Inflammatory macrophage (primary cell): ENCODE data around the gene HM13.
"Not testable (repeated sequence)": the region's sequence is repeated elsewhere in the genome, so short reads cannot be mapped to it uniquely, and the experiment has no call there.

Experiments
- DNase-seq, 2 donors: peaks; one replicate each; pipeline ENCODE4 v3.0.0-alpha.2; 2020 to 2022

Gene HM13

DNA sequence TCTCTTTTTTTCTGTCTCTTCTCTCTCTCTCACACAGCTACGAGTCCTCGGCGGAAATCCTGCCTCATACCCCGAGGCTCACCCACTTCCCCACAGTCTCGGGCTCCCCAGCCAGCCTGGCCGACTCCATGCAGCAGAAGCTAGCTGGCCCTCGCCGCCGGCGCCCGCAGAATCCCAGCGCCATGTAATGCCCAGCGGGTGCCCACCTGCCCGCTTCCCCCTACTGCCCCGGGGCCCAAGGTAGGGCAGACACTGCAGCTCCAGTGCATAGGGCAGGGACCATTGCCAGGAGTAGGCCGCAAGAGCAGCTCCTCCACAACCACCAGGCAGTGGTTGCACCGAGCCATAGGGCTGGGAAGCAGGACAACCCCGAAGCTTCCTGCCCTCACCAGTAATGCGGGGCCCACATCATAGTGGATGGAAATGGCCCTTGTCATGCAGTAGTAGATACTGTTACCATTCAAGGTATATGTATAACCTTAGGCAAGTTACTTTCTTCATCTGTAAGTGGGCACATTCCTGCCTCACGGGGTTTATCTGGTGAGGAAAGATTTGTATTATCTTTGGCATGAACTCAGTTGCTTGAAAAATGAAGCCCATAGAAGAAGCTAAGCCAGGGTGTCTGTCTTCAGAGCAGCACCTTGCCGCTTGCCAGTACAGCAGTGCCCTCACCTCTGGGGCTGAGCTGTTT, 53.9 kb downstream of the HM13 start:
- DNase-seq, result no peak

DNA sequence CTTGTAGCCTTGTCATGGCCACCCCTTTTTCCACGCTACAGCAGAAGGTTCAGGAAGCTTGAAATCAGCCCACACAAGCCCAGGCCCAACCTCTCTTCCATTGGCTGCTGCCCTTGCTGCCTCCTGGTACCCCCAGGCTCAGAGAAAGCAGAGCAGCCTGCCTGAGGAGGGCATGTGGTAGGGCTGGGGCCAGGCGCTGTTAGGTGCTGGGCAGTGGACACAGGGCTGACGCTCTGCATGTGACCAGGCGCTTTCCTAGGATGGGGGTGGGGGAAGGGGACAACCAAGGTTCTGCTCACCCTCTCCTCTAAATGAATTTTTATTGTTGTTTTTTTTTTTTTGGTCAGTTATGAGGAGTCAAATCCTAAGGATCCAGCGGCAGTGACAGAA, 54.5 kb downstream of the HM13 start:
- DNase-seq, result no peak

DNA sequence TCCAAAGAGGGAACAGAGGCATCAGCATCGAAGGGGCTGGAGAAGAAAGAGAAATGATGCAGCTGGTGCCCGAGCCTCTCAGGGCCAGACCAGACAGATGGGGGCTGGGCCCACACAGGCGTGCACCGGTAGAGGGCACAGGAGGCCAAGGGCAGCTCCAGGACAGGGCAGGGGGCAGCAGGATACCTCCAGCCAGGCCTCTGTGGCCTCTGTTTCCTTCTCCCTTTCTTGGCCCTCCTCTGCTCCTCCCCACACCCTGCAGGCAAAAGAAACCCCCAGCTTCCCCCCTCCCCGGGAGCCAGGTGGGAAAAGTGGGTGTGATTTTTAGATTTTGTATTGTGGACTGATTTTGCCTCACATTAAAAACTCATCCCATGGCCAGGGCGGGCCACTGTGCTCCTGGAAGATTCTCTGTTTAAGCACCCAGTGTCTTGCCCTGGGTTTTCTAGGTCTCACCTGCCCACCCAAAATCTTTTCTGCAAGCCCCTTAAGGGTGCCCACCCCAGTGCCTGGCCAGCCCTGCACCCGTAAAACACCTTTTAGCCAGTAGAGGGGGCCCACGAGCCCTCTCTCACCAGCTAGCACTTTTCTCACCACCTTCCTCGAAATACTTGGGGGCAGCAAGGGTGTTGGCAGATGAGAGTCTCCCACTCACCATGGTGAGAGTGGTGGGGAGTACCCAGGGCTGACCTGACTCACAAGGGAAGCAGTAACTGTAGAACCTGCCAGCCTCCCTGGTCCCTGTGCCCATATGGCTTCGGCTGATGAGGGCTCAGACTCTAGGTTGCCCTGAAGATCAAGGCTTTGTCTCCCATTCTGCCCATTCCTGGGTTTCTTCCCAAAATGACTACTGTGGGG, 55.1 kb downstream of the HM13 start:
- DNase-seq, result peak in 1 of 2 donors; percentile 32

DNA sequence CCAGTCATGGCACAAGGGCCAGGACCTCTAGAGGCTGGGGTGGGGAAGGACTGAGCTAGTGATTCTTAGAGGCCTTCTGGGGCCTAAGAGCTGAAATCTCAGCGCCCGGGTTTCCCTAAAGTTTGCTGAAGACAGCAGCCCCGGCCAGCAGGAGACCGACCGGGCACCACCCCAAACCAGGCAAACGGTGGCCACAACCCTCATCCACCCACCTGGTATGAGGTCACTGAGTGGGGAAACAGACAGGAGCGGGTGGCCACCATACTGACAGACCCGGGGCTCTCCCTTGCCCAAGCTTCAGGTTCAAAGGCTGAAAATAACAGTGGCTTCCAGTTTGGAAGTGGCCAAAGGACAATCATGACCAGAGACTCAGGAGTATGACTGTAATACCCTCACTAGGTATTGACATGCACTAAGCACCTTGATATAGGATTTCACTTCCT, 55.8 kb downstream of the HM13 start:
- DNase-seq, result peak; percentile 24 to 57

DNA sequence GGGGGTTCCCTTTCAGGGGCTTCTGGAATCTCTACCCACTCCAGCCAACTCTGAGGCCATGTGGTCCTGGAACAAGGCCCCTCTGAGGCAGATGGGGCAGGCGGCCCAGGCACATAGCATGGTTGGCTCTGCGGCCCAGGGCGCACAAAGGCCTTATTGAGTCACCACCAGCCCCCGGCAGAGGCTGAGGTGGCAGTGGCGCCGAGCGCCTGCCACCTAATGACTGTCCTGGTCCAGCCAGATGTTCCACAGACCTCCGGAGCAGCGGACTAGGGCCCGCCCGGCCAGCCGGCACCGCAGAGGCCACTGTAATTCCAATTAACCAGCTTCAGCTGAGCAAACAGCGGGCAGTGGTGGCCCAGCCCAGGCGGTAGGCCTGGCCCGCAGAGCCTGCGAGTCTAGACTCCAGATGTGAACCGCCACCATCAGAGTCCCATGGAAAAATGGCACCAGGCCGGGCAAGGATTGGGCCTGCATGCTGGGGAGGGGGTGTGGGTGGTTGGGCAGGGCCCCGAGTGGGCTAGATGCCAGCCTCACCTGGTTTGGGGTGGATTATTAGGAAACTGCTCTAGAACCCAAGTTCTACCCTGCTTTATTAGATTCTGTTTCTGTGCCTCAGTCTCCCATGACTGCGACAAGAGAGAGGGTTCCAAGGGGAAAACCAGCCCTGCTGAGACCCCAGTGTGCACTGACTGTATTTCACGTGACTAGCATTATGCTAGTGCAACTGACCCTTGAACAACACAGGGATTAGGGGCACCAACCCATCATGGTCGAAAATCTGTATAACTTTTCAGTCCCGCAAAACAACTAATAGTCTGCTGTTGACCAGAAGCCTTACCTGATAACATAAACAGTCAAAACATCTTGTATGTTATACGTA, 56.7 kb downstream of the HM13 start:
- DNase-seq, result no peak

DNA sequence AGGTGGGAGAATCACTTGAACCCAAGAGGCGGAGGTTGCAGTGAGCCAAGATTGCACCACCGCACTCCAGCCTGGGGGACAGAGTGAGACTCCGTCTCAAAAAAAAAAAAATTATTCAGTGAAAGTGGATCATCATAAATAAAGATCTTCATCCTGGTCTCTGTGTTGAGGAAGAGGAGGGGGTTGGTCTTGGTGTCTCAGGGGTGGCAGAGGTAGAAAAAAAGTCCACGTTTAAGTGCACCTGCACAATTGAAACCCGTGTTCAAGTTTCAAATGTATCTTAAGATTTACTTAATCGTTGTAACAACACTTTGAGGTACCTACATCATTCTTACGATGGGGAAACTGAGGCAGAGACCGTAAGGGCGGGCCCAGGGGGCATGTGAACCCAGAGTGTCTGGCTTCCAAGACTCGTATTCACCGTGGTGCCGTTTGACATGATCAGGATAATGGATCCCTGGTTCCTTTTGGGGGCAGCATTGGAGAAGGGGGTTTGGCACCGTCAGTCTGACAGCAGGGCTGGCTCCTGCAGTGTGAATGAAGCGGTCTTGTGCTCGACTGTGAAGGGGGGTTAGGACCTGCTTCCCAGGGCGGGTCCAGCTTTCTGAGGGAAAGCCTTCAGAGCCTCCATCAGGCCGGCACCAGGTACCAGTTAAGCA, 57.9 kb downstream of the HM13 start:
- no peak for DNase-seq

DNA sequence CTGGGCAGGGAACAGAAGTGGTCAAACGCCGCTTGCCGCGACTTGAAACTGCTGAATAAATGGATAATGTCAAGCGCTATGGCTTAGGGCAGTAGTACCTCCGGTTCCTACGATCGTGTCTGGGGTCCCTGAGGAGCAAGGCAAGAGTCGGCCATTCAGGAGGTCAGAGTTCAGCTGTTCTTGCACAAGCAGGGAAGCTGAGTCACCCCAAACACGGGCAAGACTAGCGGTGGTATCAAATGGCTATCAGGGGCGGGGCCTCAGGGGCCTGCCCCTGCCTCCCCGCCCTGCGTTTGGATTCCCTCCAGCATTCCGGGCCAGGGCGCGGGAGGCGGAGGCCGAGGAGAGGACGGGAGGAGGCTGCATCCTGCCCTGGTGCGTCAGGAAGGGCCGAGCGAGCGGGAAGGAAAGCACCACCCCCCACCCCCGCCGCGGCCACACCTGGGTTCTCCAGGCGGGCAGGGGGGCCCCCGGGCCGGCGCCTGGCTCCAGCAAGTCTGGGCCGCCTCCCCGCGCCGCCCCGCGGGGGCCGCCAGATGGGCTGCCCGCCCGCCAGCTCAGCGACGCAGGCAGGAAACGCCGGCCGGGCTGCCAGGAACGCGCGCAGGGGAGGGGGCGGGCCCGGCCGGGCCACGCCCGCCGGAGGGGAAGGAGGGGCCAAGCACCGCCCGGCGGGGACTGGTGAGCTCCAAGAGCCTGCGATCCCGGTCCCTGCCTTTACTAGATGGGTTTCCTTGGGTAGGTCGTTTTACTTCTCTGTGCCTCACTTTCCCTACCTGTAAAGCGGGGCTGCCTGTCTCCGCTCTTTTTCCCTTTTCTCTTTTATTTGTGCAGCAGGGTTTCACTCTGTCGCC, 58.7 kb downstream of the HM13 start:
- peak; percentile 93 to 96 for DNase-seq

DNA sequence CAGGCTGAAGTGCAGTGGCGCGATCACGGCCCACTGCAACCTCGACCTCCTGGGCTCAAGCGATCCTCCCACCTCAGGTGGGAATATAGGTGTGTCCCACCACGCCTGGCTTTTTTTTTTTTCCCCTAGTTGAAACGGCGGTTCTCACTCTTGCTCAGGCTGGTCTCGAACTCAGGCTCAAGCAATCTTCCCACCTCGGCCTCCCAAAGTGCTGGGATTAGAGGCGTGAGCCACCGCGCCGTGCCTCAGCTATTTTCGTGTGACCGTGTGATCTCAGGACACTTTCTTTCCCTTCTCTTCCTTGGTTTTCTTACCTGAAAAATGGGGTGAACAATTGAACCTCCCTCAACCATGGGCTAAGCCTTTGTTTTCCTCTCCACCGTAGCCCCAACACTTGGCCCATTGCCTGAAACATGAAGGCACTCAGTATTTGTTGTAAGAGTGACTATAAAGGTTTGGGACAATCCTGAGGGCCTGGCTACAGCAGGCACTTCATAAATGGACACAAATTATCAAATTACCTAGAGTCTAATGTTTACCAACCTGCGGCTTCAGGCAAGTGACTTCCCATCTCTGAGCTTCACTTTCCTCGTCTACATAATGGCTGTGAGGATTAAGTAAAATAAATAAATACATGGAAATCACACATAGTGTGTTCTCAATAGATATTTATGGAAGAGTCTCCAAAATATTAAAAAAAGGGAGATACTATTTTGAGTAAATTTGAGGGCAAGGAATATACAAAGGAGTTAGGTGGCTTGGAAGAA, 59.5 kb downstream of the HM13 start:
- DNase-seq, result peak in 1 of 2 donors; percentile 9

DNA sequence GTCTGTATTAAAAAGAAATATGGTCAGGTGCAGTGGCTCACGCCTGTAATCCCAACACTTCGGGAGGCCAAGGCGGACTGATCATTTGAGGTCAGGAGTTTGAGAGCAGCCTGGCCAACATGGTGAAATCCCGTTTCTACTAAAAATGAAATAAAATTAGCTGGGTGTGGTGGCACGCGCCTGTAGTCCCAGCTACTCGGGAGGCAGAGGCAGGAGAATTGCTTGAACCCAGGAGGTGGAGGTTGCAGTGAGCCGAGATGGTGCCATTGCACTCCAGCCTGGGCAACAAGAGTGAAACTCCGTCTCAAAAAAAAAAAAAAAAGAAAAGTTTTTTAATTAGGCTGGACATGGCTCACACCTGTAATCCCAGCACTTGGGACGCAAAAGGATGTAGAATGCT, 60.7 kb downstream of the HM13 start:
- not testable (repeated sequence) for DNase-seq

DNA sequence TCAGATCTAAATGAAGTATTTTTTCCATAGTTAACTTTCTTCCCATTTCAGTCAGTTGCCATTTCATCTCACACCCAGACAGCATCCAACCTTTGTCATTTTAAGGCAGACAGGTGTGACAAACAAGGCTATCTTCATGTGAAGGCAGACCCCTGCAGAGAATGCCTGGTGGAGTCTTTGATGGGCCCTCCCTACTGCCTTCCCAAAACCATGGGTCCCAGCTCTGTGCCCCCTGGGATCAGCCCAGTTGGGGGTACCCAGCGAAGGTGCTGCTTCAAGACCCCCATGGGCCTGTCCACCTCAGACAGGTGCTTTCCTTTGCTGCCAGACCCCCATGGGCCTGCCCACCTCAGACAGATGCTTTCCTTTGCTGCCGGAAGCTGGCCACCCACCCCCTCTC, 62.5 kb downstream of the HM13 start:
- no peak for DNase-seq

DNA sequence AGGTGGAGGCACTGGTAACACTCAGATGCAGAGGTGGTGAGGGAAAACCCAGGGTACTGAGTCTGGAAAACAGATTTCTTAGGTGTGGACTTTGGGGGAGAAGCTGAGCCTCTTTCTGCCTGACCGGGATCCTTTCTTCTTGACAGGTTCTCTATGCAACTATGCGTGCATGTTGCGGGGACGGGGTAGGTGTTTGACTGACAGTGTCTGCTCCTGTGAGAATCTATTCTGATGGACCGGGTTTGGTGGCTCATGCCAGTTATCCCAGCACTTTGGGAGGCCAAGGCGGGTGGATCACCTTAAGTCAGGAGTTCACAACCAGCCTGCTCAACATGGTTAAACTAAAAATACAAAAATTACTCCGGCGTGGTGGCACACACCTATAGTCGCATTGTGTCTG, 63.0 kb downstream of the HM13 start:
- DNase-seq, result no peak

DNA sequence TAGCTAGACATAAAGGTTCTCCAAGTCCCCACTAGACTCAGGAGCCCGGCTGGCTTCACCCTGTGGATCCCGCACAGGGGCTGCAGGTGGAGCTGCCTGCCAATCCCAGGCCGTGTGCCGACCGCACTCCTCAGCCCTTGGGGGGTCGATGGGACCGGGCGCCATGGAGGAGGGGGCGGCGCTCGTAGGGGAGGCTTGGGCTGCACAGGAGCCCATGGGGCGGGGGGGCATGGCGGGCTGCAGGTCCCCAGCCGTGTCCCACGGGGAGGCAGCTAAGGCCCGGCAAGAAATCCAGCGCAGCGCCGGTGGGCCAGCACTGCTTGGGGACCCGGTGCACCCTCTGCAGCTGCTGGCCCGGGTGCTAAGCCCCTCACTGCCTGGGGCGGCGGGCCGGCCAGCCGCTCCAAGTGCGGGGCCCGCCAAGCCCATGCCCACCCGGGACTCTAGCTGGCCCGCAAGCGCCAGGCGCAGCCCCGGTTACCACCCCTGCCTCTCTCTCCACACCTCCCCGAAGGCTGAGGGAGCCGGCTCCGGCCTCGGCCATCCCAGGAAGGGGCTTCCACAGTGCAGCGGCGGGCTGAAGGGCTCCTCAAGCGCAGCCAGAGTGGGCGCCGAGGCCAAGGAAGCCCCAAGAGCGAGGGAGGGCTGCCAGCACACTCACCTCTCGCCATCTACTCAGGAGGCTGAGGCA, 64.4 kb downstream of the HM13 start:
- DNase-seq, result no peak

DNA sequence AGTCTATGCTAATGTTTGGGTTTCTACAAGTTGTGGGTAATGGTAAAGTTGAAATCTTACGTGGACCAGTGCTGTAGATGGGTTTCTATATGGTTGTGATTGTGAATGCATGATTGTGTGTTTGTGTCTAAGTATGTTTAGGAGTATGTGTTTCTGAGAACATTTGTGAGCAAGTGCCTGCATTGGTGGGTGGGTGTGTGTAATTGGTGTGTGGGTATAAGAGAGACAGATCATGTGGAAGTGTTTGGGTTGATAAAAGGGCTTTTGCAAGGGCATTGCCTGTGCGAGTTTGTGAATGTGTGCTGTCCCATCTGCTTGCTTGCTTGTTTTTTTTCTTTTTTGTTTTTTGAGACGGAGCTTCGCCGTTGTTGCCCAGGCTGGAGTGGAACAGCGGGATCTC, 65.0 kb downstream of the HM13 start:
- DNase-seq, result no peak

DNA sequence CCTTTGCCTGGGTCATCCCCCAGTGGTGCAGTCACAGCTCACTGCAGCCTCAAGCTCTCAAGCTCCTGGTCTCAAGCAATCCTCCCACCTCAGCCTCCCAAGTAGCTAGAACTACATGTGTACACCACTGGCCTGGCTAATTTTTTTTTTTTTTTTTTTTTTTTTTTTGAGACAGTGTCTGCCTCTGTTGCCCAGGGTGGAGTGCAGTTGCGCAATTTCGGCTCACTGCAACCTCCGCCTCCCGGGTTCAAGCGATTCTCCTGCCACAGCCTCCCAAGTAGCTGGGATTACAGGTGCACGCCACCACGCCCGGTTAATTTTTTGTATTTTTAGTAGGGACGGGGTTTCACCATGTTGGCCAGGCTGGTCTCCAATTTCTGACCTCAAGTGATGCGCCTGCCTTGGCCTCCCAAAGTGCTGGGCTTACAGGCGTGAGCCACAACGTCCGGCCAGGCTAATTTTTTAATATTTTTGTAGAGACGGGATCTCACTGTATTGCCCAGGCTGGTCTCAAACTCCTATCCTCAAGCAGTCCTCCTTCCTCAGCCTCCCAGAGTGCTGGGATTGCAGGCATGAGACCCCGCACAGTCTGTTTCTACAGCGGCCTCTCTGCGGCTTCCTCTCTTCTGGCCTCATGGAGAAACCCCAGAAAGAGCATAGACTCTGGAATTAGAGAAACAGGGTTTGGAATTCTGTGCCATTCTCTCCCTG, 65.9 kb downstream of the HM13 start:
- DNase-seq, result not testable (repeated sequence)

DNA sequence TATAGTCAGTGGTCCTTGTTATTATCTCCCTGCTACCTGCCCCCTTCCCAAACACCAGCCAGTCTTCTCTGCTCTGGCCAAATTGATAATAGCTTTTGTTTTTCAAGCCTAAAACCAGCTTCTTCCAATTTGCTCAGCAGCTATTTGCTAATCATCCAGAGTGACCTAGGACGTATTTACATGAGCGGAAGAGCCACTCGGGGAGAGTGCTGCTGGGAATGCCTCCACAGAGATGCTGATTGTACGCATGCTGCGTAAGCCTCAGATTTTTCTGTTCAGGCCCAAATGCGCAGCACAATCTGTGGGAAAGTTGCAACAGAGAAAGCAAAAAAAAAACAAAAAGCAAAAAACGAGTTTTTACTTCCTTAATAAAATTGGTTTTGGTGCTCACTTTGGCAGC, 66.5 kb downstream of the HM13 start:
- no peak for DNase-seq

DNA sequence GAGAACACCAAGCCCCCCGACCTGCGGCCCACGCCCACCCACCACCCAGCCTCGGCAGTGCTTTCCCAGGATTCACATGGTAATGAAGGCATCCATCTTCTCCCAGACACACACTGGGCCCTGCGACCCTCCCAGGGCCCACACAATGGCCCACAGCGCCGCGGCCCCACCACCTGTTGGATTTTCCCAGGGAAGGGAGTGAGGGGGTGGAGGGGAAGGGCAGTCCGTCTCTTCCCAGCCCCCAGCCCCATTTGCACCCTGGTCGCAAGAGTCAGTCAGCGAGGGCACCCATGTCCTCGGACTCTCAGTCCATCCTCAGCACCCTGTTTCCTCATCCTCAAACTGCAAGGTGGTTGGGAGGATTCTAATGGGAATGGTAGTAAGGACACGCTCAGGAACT, 67.1 kb downstream of the HM13 start:
- DNase-seq, result no peak

DNA sequence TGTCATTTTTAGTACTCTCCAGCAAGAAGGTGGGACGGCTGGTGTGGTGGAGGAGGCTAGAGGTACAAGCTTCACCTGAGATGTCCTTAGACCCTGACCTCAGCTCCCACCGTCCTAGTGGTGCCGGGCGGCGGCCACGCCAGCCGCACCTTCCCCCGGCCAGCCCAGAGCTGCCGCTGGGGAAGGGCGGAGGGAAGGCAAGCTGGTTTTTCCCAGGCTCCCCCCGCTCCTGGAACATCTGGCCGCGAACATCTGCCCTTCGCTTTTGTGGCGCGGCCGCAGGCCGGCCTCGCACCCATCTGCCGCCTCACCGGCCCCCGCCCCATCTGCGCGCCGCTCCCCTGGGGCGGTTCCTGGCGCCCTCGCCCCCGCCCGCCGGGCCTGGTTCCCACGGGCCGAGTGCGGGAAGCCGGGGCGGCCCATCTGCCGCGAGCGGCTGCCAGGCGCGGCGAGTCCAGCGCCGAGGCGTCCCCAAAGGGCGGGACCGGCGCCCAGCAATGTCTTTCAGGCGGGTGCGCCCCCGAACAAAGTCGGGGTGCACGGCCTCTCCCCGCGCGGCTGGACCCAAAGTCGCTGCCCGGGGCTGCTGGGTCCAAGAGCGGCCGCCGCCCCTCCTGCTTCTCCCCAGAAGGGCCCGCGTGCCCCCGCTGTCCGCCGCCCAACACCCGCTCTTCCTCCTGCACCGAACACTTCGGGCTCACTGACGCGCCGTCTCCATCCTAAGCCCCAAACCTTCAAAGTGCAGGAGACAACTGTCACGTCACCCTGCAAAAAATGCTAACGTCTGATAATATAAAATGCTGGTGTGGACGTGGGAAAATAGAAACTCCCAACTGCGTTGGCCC, 73.5 kb downstream of the HM13 start:
- DNase-seq, result peak in 1 of 2 donors; percentile 29

DNA sequence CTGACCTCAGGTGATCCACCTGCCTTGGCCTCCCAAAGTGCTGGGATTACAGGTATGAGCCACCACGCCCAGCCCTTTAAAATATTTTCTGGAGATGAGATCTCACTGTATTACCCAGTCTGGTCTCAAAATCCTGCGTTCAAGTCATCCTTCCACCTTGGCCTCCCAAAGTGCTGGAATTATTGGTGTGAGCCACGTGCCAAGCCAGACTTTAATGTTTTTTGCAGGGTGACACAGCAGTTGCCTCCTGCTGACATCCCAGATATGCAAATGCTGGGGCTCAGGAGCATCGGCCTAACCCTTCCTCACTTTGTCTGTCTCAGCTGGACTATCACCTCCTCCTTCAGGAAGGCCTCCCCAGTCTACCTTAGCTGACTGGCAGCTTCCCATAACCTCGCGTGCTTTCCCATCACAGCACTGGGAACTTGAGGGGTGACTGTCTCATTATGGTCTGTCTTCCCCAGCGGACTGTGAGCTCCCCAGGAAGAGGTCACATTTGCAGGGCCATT, 76.5 kb downstream of the HM13 start:
- no peak for DNase-seq
